ENCODE measurements around the gene SSNA1. TPM values are rescaled to one million over a fixed set of nuclear protein-coding genes. Genes with fewer than 3 reads are reported as not detected.

Gene SSNA1
- total RNA-seq, 4 donors from 2014 or later: 26.7 to 69.3 (median 55.8) TPM

DNA sequence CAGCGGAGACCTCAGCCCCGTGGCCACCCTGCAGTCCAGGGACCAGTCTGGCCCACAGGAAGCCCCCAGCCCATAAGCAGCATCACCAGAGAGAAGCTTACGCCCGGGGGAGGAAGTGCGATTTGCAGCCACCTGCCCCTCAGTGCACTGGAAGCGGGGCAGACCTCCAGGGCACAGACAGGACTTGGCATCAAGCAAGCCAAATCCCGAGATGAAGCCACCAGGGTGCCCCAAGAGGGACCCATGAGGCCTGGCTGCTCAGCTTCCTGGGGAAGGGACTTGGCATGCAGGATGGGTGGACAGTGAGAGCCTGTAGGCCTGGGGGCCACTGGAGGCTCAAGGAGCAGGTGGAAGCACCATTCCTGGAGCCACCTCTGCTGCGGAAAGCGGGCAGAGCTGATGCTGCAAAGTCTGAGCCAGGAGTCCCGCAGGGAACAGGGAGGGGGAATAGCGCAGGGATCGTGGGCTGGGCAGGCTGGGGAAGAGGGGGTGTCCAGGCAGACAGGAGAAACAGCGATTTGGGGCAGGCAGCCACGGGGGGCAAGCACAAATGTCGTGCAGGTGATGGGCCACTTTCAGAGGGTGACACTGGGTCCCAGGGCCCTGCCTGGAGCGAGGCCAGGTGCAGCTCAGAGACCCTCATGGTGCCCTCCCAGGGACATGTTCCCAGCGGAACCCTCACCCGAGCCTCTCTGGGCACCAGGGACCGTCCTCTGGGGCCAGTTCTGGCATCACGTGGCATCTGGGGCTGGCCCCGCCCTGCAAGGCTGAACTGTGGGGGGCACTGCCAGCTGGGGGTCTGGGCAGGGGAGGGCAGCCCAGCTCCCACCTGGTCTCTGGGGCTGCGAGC is 21.9 kb upstream of the SSNA1 start:
- TF ChIP-seq, protein P1, sequence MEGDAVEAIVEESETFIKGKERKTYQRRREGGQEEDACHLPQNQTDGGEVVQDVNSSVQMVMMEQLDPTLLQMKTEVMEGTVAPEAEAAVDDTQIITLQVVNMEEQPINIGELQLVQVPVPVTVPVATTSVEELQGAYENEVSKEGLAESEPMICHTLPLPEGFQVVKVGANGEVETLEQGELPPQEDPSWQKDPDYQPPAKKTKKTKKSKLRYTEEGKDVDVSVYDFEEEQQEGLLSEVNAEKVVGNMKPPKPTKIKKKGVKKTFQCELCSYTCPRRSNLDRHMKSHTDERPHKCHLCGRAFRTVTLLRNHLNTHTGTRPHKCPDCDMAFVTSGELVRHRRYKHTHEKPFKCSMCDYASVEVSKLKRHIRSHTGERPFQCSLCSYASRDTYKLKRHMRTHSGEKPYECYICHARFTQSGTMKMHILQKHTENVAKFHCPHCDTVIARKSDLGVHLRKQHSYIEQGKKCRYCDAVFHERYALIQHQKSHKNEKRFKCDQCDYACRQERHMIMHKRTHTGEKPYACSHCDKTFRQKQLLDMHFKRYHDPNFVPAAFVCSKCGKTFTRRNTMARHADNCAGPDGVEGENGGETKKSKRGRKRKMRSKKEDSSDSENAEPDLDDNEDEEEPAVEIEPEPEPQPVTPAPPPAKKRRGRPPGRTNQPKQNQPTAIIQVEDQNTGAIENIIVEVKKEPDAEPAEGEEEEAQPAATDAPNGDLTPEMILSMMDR (IDR thresholded peaks at IDR 0.05; ENCODE audit: low read depth): no peak

DNA sequence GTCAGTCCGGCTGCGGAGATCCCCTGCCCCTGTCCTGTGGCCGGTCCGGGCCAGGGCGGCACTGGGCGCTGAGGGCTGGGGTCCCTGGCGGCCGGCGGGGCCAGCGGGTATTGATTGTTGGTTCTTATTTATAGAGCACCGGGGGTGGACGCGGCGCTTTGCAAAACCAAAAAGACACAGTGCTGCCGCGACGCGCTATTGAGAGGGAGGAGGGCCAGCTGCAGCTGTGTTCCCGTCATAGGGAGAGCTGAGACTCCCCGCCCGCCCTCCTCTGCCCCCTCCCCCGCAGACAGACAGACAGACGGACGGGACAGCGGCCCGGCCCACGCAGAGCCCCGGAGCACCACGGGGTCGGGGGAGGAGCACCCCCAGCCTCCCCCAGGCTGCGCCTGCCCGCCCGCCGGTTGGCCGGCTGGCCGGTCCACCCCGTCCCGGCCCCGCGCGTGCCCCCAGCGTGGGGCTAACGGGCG is 21.2 kb upstream of the SSNA1 start:
- TF ChIP-seq, protein P1 (IDR thresholded peaks at IDR 0.05; ENCODE audit: low read depth): no peak

DNA sequence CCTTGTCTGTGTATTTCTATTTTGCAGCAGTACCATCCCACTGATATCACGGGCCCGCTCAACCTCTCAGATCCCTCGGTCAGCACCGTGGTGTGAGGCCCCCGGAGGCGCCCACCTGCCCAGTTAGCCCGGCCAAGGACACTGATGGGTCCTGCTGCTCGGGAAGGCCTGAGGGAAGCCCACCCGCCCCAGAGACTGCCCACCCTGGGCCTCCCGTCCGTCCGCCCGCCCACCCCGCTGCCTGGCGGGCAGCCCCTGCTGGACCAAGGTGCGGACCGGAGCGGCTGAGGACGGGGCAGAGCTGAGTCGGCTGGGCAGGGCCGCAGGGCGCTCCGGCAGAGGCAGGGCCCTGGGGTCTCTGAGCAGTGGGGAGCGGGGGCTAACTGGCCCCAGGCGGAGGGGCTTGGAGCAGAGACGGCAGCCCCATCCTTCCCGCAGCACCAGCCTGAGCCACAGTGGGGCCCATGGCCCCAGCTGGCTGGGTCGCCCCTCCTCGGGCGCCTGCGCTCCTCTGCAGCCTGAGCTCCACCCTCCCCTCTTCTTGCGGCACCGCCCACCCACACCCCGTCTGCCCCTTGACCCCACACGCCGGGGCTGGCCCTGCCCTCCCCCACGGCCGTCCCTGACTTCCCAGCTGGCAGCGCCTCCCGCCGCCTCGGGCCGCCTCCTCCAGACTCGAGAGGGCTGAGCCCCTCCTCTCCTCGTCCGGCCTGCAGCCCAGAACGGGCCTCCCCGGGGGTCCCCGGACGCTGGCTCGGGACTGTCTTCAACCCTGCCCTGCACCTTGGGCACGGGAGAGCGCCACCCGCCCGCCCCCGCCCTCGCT is 20.5 kb upstream of the SSNA1 start:
- TF ChIP-seq, protein P1 (IDR thresholded peaks at IDR 0.05; ENCODE audit: low read depth): no peak

DNA sequence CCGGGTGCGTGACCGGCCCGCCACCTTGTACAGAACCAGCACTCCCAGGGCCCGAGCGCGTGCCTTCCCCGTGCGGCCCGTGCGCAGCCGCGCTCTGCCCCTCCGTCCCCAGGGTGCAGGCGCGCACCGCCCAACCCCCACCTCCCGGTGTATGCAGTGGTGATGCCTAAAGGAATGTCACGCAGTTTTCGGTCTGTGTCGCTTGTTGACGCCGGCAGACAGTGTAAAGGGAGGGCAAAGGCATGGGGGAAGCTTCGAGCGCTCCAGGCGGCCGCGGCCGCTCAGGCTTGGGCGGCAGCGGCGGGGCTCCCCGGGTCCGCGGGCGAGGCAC is 19.9 kb upstream of the SSNA1 start:
- TF ChIP-seq, protein P1 (IDR thresholded peaks at IDR 0.05; ENCODE audit: low read depth): no peak

DNA sequence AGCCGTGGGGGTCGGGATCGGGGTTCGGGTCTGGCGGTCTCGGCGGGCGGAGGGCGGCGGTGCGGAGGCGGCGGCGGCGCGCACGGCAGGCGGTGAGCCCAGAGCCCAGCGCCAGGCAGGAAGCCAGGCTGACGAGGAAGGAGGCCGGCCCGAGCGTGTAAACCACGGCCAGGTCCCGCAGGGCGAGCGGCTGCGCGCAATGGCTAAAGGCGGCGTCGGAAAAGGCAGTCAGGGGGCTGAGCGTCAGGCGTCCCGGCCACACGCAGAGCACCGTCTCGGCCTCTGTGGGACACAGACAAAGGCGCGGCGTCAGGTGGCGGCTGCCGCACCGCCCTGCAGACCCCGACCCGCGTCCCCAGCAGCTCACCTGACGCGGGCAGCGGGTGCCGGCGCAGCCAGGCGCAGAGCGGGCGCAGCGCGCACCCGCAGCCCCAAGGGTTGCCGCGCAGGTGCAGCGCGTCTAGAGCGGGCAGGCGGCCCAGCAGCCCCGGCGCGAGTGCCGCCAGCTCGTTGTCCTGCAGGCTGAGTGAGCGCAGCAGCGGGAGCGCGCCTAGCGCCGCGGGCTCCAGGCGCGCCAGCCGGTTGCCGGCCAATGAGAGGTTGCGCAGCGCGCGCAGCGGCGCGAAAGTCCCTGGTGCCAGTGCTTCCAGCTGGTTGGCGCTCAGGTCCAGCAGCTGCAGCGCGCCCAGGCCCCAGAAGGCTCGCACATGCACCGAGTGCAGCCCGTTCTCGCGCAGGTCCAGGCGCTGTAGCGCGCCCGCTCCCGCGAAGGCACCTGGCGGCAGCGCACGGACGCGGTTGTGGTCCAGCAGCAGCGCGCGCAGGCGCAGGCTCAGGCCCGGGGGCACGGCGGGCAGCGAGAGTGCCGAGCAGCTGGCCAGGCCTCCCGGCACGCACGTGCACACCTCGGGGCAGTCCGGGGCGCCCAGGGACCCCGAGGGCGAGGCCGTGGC is 19.3 kb upstream of the SSNA1 start:
- TF ChIP-seq, protein P1 (IDR thresholded peaks at IDR 0.05; ENCODE audit: low read depth): no peak

DNA sequence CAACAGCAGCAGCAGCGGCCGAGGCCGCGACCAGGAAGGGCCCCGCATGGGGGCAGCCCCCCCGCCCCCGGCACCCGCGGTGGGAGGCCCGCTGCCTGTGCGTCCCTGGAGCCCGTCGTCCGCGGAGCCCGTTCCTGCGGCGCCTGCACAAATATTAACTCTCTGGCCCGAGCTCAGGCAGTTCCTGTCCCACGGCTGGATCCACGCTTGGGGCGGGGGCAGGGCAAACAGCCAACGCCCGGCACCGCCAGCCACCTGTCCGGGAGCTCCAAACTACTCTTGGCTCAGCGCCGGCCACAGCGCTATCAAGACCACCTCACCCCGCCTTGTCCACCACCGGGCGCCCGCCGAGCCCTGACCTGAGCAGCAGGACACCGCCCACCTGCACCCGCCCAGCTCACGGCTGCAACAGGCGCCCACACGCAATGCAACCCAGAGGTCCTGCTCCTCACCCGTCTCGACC is 18.5 kb upstream of the SSNA1 start, which contains the start of gene LRRC26:
Gene LRRC26, minus strand, starts transcription at position 156 of the 463 bp plus-strand sequence. Its CDS starts 108 bp downstream, at position 48.
- TF ChIP-seq, protein P1 (IDR thresholded peaks at IDR 0.05; ENCODE audit: low read depth): no peak
